HepG2 (cell line): ENCODE data around the gene TENM3. TPM values are rescaled to one million over a fixed set of nuclear protein-coding genes. Genes with fewer than 3 reads are reported as not detected.

Experiments
- AKAP8 ChIP-seq: sonication (generic); formaldehyde crosslinking; IDR thresholded peaks from 2 replicates; pipeline ENCODE4 v1.5.1; 2020; ENCODE audit warnings: mild to moderate bottlenecking, missing genetic modification reagents
- DNMT3B ChIP-seq: conservative IDR thresholded peaks from 2 replicates; pipeline ENCODE4 v1.6.1; 2016; ENCODE audit warnings: missing biosample characterization, control low read depth
- IKZF1 ChIP-seq: fragments of 450-650 bp; IDR thresholded peaks from 2 replicates; pipeline ENCODE4 v1.7.1; 2016
- IRF2 ChIP-seq: IDR thresholded peaks from 2 replicates; pipeline ENCODE4 v1.6.1; 2018; ENCODE audit warnings: missing genetic modification reagents, missing compliant biosample characterization
- JDP2 ChIP-seq: sonication (generic); formaldehyde crosslinking; IDR thresholded peaks from 2 replicates; pipeline ENCODE4 v1.8.1; 2022; ENCODE audit warnings: missing genetic modification reagents, borderline replicate concordance
- NFYC ChIP-seq: IDR thresholded peaks from 2 replicates; pipeline ENCODE4 v1.6.1; 2016; ENCODE audit warnings: missing genetic modification reagents, missing compliant biosample characterization
- YEATS2 ChIP-seq: sonication (generic); formaldehyde crosslinking; IDR thresholded peaks from 2 replicates; pipeline ENCODE4 v1.4.0; 2020; ENCODE audit warnings: missing genetic modification reagents, borderline replicate concordance
- ZFP36L1 ChIP-seq: sonication (generic); formaldehyde crosslinking; IDR thresholded peaks from 2 replicates; pipeline ENCODE4 v1.8.0; 2022; ENCODE audit warnings: mild to moderate bottlenecking, missing genetic modification reagents, moderate library complexity
- ZFX ChIP-seq: sonication (generic); formaldehyde crosslinking; IDR thresholded peaks from 2 replicates; pipeline ENCODE4 v1.4.0; 2020; ENCODE audit warnings: mild to moderate bottlenecking, low read depth, missing genetic modification reagents, moderate library complexity
- polyA plus RNA-seq, 8 experiments: library from polyadenylated mRNA; depleted of rRNA in 3 of 8; stranded (reverse) in 7 of 8; unstranded in 1 of 8; fragments of >200 nt; fragmentation: Illumina TruSeq in 4 of 8; extraction: Trizol in 4 of 8; gene quantifications; 2 replicates each; pipeline versions ENCODE4 v1.2.1 to v1.2.3, GENCODE V29; 2011 to 2016; ENCODE audit warnings: low read depth in 4 of 8, missing spikeins in 1 of 8, mixed read lengths in 1 of 8; ENCODE audit not compliant: insufficient read depth in 1 of 8
- total RNA-seq, 5 experiments: library from RNA; depleted of rRNA; stranded (reverse); fragments of >200 nt; fragmentation: Illumina TruSeq; extraction: Trizol; gene quantifications; 2 replicates each; pipeline ENCODE4 v1.2.3, GENCODE V29; 2016; ENCODE audit warnings: low read depth in 1 of 5
- TF ChIP-seq, protein P1 (sequence below): sonication (generic); formaldehyde crosslinking; IDR thresholded peaks from 2 replicates; pipeline ENCODE4 v1.4.0; 2020; ENCODE audit warnings: missing genetic modification reagents, borderline replicate concordance
- TF ChIP-seq, protein P2 (sequence below): fragments of 450-650 bp; IDR thresholded peaks from 2 replicates; pipeline ENCODE4 v1.6.1; 2017; ENCODE audit warnings: mild to moderate bottlenecking
- TF ChIP-seq, protein P3 (sequence below): sonication (generic); formaldehyde crosslinking; IDR thresholded peaks from 2 replicates; pipeline ENCODE4 v1.5.0; 2020; ENCODE audit warnings: missing genetic modification reagents
- TF ChIP-seq, protein P4 (sequence below): sonication (generic); formaldehyde crosslinking; IDR thresholded peaks from 2 replicates; pipeline ENCODE4 v1.9.0; 2021; ENCODE audit warnings: missing genetic modification reagents, borderline replicate concordance

The TENM3 gene
- total and polyA plus RNA-seq, 2 of the 13 experiments (the other 11 are each of a cell fraction or from before 2014, with no cell fraction given): 0.04 TPM; not detected in 1

DNA sequence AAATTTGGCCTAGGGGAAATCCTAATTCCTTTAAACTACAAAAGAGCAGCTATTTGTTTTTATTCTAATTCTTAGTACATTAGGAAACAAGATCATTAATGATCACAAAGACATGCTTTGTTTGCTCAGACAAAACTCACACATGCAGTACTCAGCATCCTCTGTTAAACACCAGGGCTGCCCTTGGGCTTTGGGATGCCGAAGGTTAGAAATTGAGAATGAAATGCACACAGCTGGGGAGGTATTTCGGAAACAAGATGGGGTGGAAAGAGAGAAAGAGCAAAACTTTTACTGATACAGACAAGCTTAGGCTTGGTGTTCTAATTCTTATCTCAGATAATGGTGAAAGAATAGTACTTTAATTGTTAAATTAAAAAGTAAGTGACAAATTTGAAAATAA is 451.3 kb downstream of the TENM3 start (continued):
- TF ChIP-seq, protein P1, sequence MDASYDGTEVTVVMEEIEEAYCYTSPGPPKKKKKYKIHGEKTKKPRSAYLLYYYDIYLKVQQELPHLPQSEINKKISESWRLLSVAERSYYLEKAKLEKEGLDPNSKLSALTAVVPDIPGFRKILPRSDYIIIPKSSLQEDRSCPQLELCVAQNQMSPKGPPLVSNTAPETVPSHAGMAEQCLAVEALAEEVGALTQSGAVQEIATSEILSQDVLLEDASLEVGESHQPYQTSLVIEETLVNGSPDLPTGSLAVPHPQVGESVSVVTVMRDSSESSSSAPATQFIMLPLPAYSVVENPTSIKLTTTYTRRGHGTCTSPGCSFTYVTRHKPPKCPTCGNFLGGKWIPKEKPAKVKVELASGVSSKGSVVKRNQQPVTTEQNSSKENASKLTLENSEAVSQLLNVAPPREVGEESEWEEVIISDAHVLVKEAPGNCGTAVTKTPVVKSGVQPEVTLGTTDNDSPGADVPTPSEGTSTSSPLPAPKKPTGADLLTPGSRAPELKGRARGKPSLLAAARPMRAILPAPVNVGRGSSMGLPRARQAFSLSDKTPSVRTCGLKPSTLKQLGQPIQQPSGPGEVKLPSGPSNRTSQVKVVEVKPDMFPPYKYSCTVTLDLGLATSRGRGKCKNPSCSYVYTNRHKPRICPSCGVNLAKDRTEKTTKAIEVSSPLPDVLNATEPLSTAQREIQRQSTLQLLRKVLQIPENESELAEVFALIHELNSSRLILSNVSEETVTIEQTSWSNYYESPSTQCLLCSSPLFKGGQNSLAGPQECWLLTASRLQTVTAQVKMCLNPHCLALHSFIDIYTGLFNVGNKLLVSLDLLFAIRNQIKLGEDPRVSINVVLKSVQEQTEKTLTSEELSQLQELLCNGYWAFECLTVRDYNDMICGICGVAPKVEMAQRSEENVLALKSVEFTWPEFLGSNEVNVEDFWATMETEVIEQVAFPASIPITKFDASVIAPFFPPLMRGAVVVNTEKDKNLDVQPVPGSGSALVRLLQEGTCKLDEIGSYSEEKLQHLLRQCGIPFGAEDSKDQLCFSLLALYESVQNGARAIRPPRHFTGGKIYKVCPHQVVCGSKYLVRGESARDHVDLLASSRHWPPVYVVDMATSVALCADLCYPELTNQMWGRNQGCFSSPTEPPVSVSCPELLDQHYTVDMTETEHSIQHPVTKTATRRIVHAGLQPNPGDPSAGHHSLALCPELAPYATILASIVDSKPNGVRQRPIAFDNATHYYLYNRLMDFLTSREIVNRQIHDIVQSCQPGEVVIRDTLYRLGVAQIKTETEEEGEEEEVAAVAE (CRISPR knock-in tag): no peak
- TF ChIP-seq, protein P2, sequence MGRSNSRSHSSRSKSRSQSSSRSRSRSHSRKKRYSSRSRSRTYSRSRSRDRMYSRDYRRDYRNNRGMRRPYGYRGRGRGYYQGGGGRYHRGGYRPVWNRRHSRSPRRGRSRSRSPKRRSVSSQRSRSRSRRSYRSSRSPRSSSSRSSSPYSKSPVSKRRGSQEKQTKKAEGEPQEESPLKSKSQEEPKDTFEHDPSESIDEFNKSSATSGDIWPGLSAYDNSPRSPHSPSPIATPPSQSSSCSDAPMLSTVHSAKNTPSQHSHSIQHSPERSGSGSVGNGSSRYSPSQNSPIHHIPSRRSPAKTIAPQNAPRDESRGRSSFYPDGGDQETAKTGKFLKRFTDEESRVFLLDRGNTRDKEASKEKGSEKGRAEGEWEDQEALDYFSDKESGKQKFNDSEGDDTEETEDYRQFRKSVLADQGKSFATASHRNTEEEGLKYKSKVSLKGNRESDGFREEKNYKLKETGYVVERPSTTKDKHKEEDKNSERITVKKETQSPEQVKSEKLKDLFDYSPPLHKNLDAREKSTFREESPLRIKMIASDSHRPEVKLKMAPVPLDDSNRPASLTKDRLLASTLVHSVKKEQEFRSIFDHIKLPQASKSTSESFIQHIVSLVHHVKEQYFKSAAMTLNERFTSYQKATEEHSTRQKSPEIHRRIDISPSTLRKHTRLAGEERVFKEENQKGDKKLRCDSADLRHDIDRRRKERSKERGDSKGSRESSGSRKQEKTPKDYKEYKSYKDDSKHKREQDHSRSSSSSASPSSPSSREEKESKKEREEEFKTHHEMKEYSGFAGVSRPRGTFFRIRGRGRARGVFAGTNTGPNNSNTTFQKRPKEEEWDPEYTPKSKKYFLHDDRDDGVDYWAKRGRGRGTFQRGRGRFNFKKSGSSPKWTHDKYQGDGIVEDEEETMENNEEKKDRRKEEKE: no peak
- TF ChIP-seq JDP2: no peak
- no peak for TF ChIP-seq AKAP8 (CRISPR knock-in tag)
- TF ChIP-seq NFYC (CRISPR knock-in tag): no peak
- TF ChIP-seq DNMT3B (CRISPR knock-in tag): no peak
- TF ChIP-seq ZFX: no peak
- no peak for TF ChIP-seq ZFP36L1 (CRISPR knock-in tag)
- TF ChIP-seq, protein P3, sequence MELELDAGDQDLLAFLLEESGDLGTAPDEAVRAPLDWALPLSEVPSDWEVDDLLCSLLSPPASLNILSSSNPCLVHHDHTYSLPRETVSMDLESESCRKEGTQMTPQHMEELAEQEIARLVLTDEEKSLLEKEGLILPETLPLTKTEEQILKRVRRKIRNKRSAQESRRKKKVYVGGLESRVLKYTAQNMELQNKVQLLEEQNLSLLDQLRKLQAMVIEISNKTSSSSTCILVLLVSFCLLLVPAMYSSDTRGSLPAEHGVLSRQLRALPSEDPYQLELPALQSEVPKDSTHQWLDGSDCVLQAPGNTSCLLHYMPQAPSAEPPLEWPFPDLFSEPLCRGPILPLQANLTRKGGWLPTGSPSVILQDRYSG (CRISPR knock-in tag): no peak
- TF ChIP-seq IRF2 (CRISPR knock-in tag): no peak
- TF ChIP-seq YEATS2 (CRISPR knock-in tag): no peak
- TF ChIP-seq, protein P4, sequence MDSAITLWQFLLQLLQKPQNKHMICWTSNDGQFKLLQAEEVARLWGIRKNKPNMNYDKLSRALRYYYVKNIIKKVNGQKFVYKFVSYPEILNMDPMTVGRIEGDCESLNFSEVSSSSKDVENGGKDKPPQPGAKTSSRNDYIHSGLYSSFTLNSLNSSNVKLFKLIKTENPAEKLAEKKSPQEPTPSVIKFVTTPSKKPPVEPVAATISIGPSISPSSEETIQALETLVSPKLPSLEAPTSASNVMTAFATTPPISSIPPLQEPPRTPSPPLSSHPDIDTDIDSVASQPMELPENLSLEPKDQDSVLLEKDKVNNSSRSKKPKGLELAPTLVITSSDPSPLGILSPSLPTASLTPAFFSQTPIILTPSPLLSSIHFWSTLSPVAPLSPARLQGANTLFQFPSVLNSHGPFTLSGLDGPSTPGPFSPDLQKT (CRISPR knock-in tag): no peak
- TF ChIP-seq IKZF1: no peak
